Measurements from ENCODE around the gene DAPK1.

GRCh38 chr9:87584326-87584725 is 86.7 kb downstream of the DAPK1 start:
- TF ChIP-seq EZH2phosphoT487 (IDR thresholded peaks at IDR 0.05; ENCODE audit: borderline replicate concordance, low read length): no peak
- TF ChIP-seq, protein P1, sequence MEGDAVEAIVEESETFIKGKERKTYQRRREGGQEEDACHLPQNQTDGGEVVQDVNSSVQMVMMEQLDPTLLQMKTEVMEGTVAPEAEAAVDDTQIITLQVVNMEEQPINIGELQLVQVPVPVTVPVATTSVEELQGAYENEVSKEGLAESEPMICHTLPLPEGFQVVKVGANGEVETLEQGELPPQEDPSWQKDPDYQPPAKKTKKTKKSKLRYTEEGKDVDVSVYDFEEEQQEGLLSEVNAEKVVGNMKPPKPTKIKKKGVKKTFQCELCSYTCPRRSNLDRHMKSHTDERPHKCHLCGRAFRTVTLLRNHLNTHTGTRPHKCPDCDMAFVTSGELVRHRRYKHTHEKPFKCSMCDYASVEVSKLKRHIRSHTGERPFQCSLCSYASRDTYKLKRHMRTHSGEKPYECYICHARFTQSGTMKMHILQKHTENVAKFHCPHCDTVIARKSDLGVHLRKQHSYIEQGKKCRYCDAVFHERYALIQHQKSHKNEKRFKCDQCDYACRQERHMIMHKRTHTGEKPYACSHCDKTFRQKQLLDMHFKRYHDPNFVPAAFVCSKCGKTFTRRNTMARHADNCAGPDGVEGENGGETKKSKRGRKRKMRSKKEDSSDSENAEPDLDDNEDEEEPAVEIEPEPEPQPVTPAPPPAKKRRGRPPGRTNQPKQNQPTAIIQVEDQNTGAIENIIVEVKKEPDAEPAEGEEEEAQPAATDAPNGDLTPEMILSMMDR (IDR thresholded peaks at IDR 0.05; ENCODE audit: low read depth, low read length, poor library complexity, severe bottlenecking): no peak
